ENCODE results near the gene AP1G1. TPM values are rescaled to one million over a fixed set of nuclear protein-coding genes. Genes with fewer than 3 reads are reported as not detected.

The AP1G1 gene
- total RNA-seq, 1 donor from 2014 or later = 104 TPM

DNA sequence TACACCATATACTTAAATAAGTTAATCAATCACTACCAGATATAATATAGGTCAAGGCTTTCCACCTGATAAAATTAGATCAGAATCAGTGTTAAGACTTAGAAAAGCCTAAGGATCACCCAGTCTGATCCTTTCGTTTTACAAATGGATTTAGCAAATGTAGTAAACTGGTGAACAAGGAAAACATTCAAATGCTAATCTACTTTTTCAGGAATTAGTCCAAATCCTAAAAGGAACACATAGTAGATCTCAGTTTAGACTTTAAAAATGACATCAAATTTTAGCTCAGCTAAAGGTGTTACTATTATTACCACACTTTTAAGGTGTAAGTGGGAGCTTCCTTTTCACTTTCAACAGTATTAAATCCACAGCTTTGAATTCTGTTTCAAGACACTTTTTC lies 96.1 kb downstream of the AP1G1 start:
- DNase-seq (ENCODE audit: low spot score) = no peak
- Mint-ChIP-seq H3K9me3 (ENCODE audit: unreplicated experiment) (no peaks in the 10 kb centered on the region), H3K4me3 (ENCODE audit: unreplicated experiment) (no peak overlapping the region), H3K27me3 (ENCODE audit: unreplicated experiment) (no peaks in the 10 kb centered on the region), H3K36me3 (ENCODE audit: low read depth, unreplicated experiment) (no peaks in the 10 kb centered on the region), H3K4me1 (ENCODE audit: unreplicated experiment) (peaks cover 20% of the 10 kb centered on the region), H3K27ac (ENCODE audit: unreplicated experiment) (no peak overlapping the region)
- TF ChIP-seq, protein P1, sequence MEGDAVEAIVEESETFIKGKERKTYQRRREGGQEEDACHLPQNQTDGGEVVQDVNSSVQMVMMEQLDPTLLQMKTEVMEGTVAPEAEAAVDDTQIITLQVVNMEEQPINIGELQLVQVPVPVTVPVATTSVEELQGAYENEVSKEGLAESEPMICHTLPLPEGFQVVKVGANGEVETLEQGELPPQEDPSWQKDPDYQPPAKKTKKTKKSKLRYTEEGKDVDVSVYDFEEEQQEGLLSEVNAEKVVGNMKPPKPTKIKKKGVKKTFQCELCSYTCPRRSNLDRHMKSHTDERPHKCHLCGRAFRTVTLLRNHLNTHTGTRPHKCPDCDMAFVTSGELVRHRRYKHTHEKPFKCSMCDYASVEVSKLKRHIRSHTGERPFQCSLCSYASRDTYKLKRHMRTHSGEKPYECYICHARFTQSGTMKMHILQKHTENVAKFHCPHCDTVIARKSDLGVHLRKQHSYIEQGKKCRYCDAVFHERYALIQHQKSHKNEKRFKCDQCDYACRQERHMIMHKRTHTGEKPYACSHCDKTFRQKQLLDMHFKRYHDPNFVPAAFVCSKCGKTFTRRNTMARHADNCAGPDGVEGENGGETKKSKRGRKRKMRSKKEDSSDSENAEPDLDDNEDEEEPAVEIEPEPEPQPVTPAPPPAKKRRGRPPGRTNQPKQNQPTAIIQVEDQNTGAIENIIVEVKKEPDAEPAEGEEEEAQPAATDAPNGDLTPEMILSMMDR (IDR thresholded peaks at IDR 0.05; ENCODE audit: unreplicated experiment) = no peak

DNA sequence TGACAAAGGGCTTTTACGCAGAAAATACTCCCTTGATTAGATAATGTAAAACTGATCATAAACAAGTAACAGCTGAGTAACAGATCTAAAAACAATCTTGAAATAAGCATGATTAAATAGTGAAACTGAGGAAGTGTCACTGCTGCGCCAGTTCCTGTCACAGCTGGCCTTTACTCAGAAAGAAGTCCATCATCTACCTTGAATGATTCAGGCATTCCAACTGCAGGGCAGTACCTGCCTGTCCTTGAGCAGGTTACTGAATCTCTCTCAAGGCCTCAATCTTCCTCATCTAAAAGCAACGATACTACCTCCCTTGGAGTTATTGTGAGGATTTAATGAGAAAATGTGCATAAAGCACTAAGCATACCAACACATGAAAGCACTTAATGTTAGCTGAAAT lies 96.8 kb downstream of the AP1G1 start:
- Mint-ChIP-seq H3K4me1 (ENCODE audit: unreplicated experiment) (peaks cover 25% of the 10 kb centered on the region), H3K27ac (ENCODE audit: unreplicated experiment) (no peak overlapping the region), H3K9me3 (ENCODE audit: unreplicated experiment) (no peaks in the 10 kb centered on the region), H3K4me3 (ENCODE audit: unreplicated experiment) (no peak overlapping the region), H3K27me3 (ENCODE audit: unreplicated experiment) (no peaks in the 10 kb centered on the region), H3K36me3 (ENCODE audit: low read depth, unreplicated experiment) (no peaks in the 10 kb centered on the region)
- DNase-seq (ENCODE audit: low spot score) = no peak
- TF ChIP-seq, protein P1 (IDR thresholded peaks at IDR 0.05; ENCODE audit: unreplicated experiment) = no peak

DNA sequence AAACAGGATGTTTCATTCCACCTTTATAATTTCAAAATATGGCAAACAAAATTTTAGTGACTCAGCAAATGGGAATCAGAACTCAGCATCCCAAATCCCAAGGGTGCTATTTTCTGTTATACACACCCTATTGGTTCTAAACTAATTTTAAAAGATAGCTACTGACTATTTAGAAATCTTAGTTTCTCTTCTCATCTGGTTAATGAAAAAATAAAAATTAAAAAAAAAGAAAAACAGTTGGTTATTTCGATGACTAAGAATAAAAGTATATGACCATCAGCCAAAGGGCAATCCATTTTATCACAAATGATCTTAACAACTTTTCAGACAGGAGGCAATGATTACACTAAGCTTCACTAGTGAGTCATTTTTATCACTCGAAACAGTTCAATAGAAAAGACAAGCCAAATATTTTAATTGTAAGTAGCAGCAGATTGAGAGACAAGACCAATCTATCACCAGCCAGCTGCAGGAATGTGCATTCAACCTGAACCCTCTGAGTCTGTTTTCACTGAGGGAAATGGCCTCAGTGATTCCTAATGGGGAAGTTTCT lies 99.3 kb downstream of the AP1G1 start:
- no peak overlapping the region for H3K4me3 Mint-ChIP-seq (ENCODE audit: unreplicated experiment)
- no peaks in the 10 kb centered on the region for H3K27me3 Mint-ChIP-seq (ENCODE audit: unreplicated experiment)
- no peak for DNase-seq (ENCODE audit: low spot score)
- no peaks in the 10 kb centered on the region for H3K9me3 Mint-ChIP-seq (ENCODE audit: unreplicated experiment)
- H3K4me1 Mint-ChIP-seq (ENCODE audit: unreplicated experiment) = peaks cover 18% of the 10 kb centered on the region
- H3K27ac Mint-ChIP-seq (ENCODE audit: unreplicated experiment) = no peak overlapping the region
- no peaks in the 10 kb centered on the region for H3K36me3 Mint-ChIP-seq (ENCODE audit: low read depth, unreplicated experiment)
- TF ChIP-seq, protein P1 (IDR thresholded peaks at IDR 0.05; ENCODE audit: unreplicated experiment) = no peak

DNA sequence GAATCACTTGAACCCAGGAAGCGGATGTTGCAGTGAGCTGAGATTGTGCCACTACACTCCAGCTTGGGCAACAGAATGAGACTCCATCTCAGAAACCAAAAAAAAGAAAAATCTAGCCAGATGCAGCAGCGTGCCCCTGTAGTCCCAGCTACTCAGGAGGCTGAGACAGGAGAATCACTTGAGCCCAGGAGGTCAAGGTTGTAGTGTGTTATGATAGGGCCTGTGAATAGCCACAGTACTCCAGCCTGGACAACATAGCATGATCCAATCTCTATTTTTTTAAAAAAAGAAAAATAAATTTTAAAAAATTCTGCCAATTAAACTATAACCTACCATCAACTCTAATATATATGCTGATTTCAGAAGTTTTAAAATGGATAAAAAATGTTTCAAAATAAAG lies 99.9 kb downstream of the AP1G1 start:
- no peak for DNase-seq (ENCODE audit: low spot score)
- Mint-ChIP-seq H3K4me3 (ENCODE audit: unreplicated experiment) (no peak overlapping the region), H3K4me1 (ENCODE audit: unreplicated experiment) (peaks cover 16% of the 10 kb centered on the region), H3K36me3 (ENCODE audit: low read depth, unreplicated experiment) (no peaks in the 10 kb centered on the region), H3K27me3 (ENCODE audit: unreplicated experiment) (no peaks in the 10 kb centered on the region), H3K9me3 (ENCODE audit: unreplicated experiment) (no peaks in the 10 kb centered on the region), H3K27ac (ENCODE audit: unreplicated experiment) (no peak overlapping the region)
- TF ChIP-seq, protein P1 (IDR thresholded peaks at IDR 0.05; ENCODE audit: unreplicated experiment) = no peak

DNA sequence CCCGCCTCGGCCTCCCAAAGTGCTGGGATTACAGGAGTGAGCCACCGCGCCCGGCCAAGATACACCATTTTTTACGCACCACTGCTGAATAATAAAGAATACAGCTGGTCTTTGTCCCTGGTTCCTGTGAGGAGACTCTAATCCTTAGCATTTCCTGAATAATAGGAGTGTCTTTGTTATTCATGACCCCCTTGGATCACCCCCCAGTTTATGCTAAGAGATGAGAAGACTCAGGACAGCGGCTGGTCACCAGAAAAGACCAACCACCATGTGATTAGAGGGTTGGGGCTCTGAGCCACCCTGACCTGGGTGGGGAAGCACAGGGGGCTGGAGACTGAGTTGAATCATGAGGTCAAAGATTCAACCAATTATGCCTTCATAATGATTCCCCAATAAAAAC lies 101.4 kb downstream of the AP1G1 start:
- peaks cover 16% of the 10 kb centered on the region for H3K4me1 Mint-ChIP-seq (ENCODE audit: unreplicated experiment)
- H3K36me3 Mint-ChIP-seq (ENCODE audit: low read depth, unreplicated experiment) = no peaks in the 10 kb centered on the region
- H3K27me3 Mint-ChIP-seq (ENCODE audit: unreplicated experiment) = no peaks in the 10 kb centered on the region
- TF ChIP-seq, protein P1 (IDR thresholded peaks at IDR 0.05; ENCODE audit: unreplicated experiment) = no peak
- H3K4me3 Mint-ChIP-seq (ENCODE audit: unreplicated experiment) = no peak overlapping the region
- DNase-seq (ENCODE audit: low spot score) = no peak
- H3K27ac Mint-ChIP-seq (ENCODE audit: unreplicated experiment) = no peak overlapping the region
- H3K9me3 Mint-ChIP-seq (ENCODE audit: unreplicated experiment) = no peaks in the 10 kb centered on the region
